Heart left ventricle (tissue), 16 donors: Measurements from ENCODE around the gene ECM1. TPM values are rescaled to one million over a fixed set of nuclear protein-coding genes. Genes with fewer than 3 reads are reported as not detected.

Experiments
- ATAC-seq, 4 donors: fragments of 200-7000 bp; cut with Tn5 transposase; one replicate each; pipeline ENCODE4 v1.9.1; 2020 to 2022; ENCODE audit warnings: moderate library complexity in 4 of 4, mild to moderate bottlenecking in 3 of 4, moderate number of reproducible peaks in 1 of 4
- DNase-seq, 5 donors: peaks; one replicate each; pipeline ENCODE4 v3.0.0-alpha.2; 2020
- H3K27ac ChIP-seq, 12 donors: fragments of 200-600 bp; sonication (generic) in 4 of 12; one replicate each; pipeline versions ENCODE4 v1.5.0 to v1.8.0; 2016 to 2022; ENCODE audit warnings: mild to moderate bottlenecking in 2 of 12
- H3K27me3 ChIP-seq, 9 donors: fragments of 200-600 bp; sonication (generic) in 2 of 9; one replicate each; pipeline versions ENCODE4 v1.5.1 to v1.8.0; 2016 to 2022; ENCODE audit warnings: mild to moderate bottlenecking in 3 of 9
- H3K36me3 ChIP-seq, 9 donors: fragments of 200-600 bp; sonication (generic) in 2 of 9; one replicate each; pipeline versions ENCODE4 v1.5.0 to v1.8.0; 2018 to 2022; ENCODE audit warnings: mild to moderate bottlenecking in 2 of 9
- H3K4me1 ChIP-seq, 12 donors: fragments of 200-600 bp; sonication (generic) in 4 of 12; one replicate each; pipeline versions ENCODE4 v1.5.0 to v1.8.0; 2016 to 2022; ENCODE audit warnings: mild to moderate bottlenecking in 3 of 12
- H3K4me3 ChIP-seq, 12 donors: fragments of 200-600 bp; sonication (generic) in 4 of 12; one replicate each; pipeline versions ENCODE4 v1.5.0 to v1.8.0; 2017 to 2022; ENCODE audit warnings: mild to moderate bottlenecking in 9 of 12, moderate library complexity in 4 of 12
- H3K9me3 ChIP-seq, 12 donors: fragments of 200-600 bp; sonication (generic) in 4 of 12; one replicate each; pipeline versions ENCODE4 v1.5.0 to v1.8.0; 2016 to 2022; ENCODE audit warnings: mild to moderate bottlenecking in 1 of 12
- POLR2A ChIP-seq, 2 donors: fragments of 450-650 bp; IDR thresholded peaks; one replicate each; pipeline ENCODE4 v1.6.1; 2017; ENCODE audit warnings: antibody characterized with exemption in 2 of 2, mild to moderate bottlenecking in 2 of 2, moderate library complexity in 2 of 2
- WGBS, 4 donors: extraction: QIAGEN DNeasy Blood & Tissue Kit in 2 of 4; methylation state at CpG; one replicate each; pipeline versions ENCODE4 v1.1.5 to v1.1.7; 2013 to 2018; 5-methylcytosine and 5-hydroxymethylcytosine counted together
- intact Hi-C, 10 donors: fragments of 100-400 bp; cut with DNase I; formaldehyde crosslinking; loops; one replicate each; pipeline versions ENCODE4 v1.11.1 to v1.14.2; 2022
- polyA plus RNA-seq, 2 donors: library from polyadenylated mRNA; stranded (reverse); fragments of 200-250 nt; gene quantifications; one replicate each; pipeline ENCODE4 v1.2.3, GENCODE V29; 2013
- total RNA-seq, 9 donors: library from RNA; depleted of rRNA in 2 of 9; stranded (reverse); fragments of >200 nt in 2 of 9; fragmentation: NEBNext Ultra II Directional in 3 of 9; extraction: Animal tissue kit (Norgen Biotek cat#: 25700) in 3 of 9; gene quantifications; one replicate each; pipeline versions ENCODE4 v1.1.0 to v1.2.4, GENCODE V29; 2016 to 2023
- TF ChIP-seq, protein P1 (sequence below), 12 donors: fragments of 200-600 bp; sonication (generic) in 4 of 12; IDR thresholded peaks; one replicate each; pipeline versions ENCODE4 v1.5.0 to v1.8.0; 2018 to 2022; ENCODE audit warnings: antibody characterized with exemption in 12 of 12, mild to moderate bottlenecking in 5 of 12
- donor health status: ischemic (EF 13 %, LVEDD 7.1; RV severe dilation, severe dysfunction).
- donor health status: healthy with polysubstance abuse.
- donor health status: DM: no; HTN: yes; CAD: no.
- donor health status: DM: no; HTN: no; CAD: no.
- donor health status: ischemic (EF 25% LVEDD 6.9; RV normal size, moderate dysfunction).
- donor health status: ischemic (EF 25% LVEDD 5.7; RV mildly dilated, moderate dysfunction).
- donor health status: healthy.
- donor health status: DM: yes; HTN: yes; CAD: no.
- donor health status: ischemic (EF 35%, LVEDD 5.7; RV mildly dilated, moderate dysfunction).
- donor health status: nonischemic (EF 11% LVEDD 7.7; RV severe dilation, severe dysfunction).
- donor health status: DM: yes; HTN: yes; CAD: no.
- donor health status: PGD.
- donor health status: ischemic (EF 29% LVEDD 5.4; RV normal size, mild dysfunction).
- donor health status: nonischemic (EF 23%, LVEDD 6.1; RV moderate dilation, normal function).

Gene ECM1
- total and polyA plus RNA-seq, 11 donors, result 10.9 to 35.3 (median 15.4) TPM

DNA sequence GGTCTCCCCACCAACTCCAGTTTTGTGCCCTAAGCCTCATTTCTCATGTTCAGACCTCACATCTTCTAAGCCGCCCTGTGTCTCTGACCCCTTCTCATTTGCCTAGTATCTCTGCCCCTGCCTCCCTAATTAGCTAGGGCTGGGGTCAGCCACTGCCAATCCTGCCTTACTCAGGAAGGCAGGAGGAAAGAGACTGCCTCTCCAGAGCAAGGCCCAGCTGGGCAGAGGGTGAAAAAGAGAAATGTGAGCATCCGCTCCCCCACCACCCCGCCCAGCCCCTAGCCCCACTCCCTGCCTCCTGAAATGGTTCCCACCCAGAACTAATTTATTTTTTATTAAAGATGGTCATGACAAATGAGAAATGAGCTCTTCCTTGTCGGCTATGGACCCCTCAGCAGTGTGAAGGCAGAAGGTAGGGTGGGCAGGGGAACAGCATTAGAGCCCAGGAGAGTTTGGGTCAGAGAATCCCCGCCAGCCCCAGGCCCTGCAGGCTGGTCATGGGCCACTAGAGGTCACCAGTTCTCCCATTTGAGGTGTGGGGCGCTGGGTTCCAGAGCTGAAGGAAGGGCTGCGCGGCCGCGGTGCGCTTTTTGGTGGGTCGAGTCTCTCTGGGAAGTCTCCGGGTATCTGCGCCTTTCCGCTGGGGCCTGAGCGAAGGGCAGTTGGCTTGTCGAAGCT, 52.8 kb downstream of the ECM1 start:
- no peaks in the 10 kb centered on the region for H3K9me3 ChIP-seq
- DNase-seq (peak; percentile 89 to 93 (median 91)), ATAC-seq (peak; percentile 44 to 61 (median 60))
- WGBS, 4 donors, result 13 to 17% (median 16%) methylated on average over 17 of the region's 17 CpGs
- H3K4me3 ChIP-seq, result peak overlapping the region; percentile 38 to 69 (median 60)
- H3K27me3 ChIP-seq, result no peaks in the 10 kb centered on the region
- H3K27ac ChIP-seq, result peak overlapping the region; percentile 94 to 100 (median 100)
- TF ChIP-seq, protein P1, sequence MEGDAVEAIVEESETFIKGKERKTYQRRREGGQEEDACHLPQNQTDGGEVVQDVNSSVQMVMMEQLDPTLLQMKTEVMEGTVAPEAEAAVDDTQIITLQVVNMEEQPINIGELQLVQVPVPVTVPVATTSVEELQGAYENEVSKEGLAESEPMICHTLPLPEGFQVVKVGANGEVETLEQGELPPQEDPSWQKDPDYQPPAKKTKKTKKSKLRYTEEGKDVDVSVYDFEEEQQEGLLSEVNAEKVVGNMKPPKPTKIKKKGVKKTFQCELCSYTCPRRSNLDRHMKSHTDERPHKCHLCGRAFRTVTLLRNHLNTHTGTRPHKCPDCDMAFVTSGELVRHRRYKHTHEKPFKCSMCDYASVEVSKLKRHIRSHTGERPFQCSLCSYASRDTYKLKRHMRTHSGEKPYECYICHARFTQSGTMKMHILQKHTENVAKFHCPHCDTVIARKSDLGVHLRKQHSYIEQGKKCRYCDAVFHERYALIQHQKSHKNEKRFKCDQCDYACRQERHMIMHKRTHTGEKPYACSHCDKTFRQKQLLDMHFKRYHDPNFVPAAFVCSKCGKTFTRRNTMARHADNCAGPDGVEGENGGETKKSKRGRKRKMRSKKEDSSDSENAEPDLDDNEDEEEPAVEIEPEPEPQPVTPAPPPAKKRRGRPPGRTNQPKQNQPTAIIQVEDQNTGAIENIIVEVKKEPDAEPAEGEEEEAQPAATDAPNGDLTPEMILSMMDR (IDR thresholded peaks at IDR 0.05), result peak; percentile 79 to 94 (median 87)
- TF ChIP-seq POLR2A (IDR thresholded peaks at IDR 0.05), result no peak
- peaks cover 23 to 75% (median 62%) of the 10 kb centered on the region in 12 donors for H3K4me1 ChIP-seq
- peaks cover 0 to 22% (median 3%) of the 10 kb centered on the region in 9 donors for H3K36me3 ChIP-seq
- intact Hi-C loops, result loop anchor here (1.0 to 10.0 kb wide), 15 partner anchors 17 to 367 kb away; partner anchors contain the start of genes MCL1 (in 4 of the 10), ENSA (in 3 of the 10), GOLPH3L (in 3 of the 10) and RPRD2 (in 1 of the 10)

DNA sequence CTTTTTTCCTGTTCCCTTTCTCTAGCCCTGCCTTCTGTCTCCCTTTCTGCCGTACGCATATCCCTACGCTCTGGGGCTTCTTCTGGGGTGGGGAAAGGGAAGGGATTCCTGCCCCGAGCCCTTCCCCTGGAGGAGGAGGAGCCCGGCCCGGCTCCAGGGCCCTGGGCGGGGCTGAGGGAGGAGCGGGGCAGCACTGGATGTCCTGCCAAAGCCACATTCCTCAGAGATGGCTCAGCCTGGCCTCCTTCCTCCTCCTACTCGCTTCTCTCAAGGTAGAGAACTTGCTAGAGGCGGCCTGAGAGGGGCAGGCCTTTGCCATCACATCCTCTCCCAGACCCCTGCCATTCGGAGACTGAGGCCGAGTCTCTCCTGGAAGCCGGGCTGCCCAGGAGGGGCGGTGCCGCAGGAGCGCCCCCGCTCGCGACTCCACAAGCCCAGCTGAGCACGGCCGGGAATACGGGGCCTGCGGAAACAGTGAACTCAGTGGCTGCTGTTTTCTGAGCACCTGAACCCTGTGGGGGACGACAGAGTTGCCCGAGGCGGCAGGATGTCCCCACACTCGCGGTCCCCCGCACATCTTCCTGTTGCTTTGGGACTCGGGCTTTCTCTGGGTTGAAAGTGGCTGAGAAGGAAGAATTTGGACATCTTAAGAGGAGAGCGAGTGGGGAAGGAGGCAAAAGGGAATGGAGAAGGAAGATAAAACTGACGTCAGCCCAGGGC, 53.5 kb downstream of the ECM1 start:
- Histone ChIP-seq H3K4me3 (peak overlapping the region; percentile 38 to 69 (median 60)), H3K27ac (peak overlapping the region; percentile 94 to 100 (median 100)), H3K36me3 (peaks cover 0 to 16% (median 0%) of the 10 kb centered on the region in 9 donors), H3K4me1 (peaks cover 23 to 82% (median 69%) of the 10 kb centered on the region in 12 donors), H3K9me3 (no peaks in the 10 kb centered on the region), H3K27me3 (no peaks in the 10 kb centered on the region)
- DNase-seq (peak; percentile 95 to 97 (median 96)), ATAC-seq (peak; percentile 87 to 90 (median 90))
- intact Hi-C loops, result loop anchor here (1.0 to 10.0 kb wide), 15 partner anchors 16 to 366 kb away; partner anchors contain the start of genes MCL1 (in 4 of the 10), ENSA (in 3 of the 10), GOLPH3L (in 3 of the 10) and RPRD2 (in 1 of the 10)
- TF ChIP-seq, protein P1 (IDR thresholded peaks at IDR 0.05), result peak in 6 of 12 donors; percentile 4 to 32 (median 22)
- TF ChIP-seq POLR2A (IDR thresholded peaks at IDR 0.05), result peak; percentile 52 to 84
- 0 to 1% (median 1%) methylated on average over 24 to 32 of the region's 32 CpGs for whole genome bisulfite sequencing, 4 donors

DNA sequence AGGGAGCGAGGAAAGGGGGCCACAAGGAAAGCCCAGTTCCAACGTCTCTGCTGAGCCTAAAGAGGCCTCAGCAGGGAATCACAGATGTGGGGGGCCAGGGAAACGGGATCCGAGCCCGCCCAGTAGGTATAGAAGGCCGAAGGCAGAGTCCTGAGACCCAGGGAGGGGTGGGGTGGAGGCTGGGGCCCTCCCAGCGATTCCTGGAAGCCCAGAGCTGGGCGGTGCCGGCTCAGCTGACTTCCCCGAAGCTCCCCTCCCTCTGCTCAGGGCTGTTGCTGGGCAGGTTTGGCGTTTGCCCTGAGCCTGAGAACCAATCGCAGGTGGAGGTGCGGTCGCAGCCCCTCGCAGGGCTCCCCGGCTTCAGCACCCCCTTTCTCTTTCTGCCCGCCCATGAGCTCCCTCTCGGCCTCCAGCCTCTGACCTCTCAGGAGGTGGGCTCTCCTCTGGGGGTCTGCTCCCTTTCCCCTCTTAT, 54.1 kb downstream of the ECM1 start:
- H3K27me3 ChIP-seq, result no peaks in the 10 kb centered on the region
- H3K4me1 ChIP-seq, result peaks cover 28 to 88% (median 75%) of the 10 kb centered on the region in 12 donors
- H3K4me3 ChIP-seq, result peak overlapping the region; percentile 38 to 69 (median 60)
- 1% methylated on average over 17 to 18 of the region's 18 CpGs for WGBS, 4 donors
- H3K27ac ChIP-seq, result peak overlapping the region; percentile 94 to 100 (median 100)
- ATAC-seq (peak; percentile 82 to 87 (median 85)), DNase-seq (peak; percentile 95 to 98 (median 97))
- intact Hi-C loops, result loop anchor here (1.0 to 10.0 kb wide), 16 partner anchors 15 to 365 kb away; partner anchors contain the start of genes MCL1 (in 4 of the 10), ENSA (in 3 of the 10), GOLPH3L (in 3 of the 10) and RPRD2 (in 1 of the 10)
- H3K9me3 ChIP-seq, result no peaks in the 10 kb centered on the region
- H3K36me3 ChIP-seq, result peaks cover 0 to 16% (median 0%) of the 10 kb centered on the region in 9 donors
- TF ChIP-seq, protein P1 (IDR thresholded peaks at IDR 0.05), result no peak
- no peak for TF ChIP-seq POLR2A (IDR thresholded peaks at IDR 0.05)
